PC-3 (cell line): ENCODE results near the gene DCLRE1C.

Experiments used
- CTCF ChIP-seq: fragments of 300-600 bp; sonication (generic); conservative IDR thresholded peaks from 2 replicates; pipeline ENCODE4 v1.5.1; 2017; ENCODE audit warnings: antibody characterized with exemption, low read depth, mild to moderate bottlenecking, low read length
- EZH2 ChIP-seq: fragments of 300-600 bp; sonication (generic); IDR thresholded peaks from one replicate; pipeline ENCODE4 v1.6.1; 2017; ENCODE audit warnings: antibody characterized with exemption, mild to moderate bottlenecking, low read length; ENCODE audit not compliant: unreplicated experiment

GRCh38 chr10:14949291-14949690, 4.6 kb downstream of the DCLRE1C start:
- TF ChIP-seq CTCF = no peak
- TF ChIP-seq EZH2 = no peak
